ENCODE results near the gene HADHA.
A peak's percentile ranks its signal among the peaks of the same experiment; 100 is the strongest.

The HADHA gene

DNA sequence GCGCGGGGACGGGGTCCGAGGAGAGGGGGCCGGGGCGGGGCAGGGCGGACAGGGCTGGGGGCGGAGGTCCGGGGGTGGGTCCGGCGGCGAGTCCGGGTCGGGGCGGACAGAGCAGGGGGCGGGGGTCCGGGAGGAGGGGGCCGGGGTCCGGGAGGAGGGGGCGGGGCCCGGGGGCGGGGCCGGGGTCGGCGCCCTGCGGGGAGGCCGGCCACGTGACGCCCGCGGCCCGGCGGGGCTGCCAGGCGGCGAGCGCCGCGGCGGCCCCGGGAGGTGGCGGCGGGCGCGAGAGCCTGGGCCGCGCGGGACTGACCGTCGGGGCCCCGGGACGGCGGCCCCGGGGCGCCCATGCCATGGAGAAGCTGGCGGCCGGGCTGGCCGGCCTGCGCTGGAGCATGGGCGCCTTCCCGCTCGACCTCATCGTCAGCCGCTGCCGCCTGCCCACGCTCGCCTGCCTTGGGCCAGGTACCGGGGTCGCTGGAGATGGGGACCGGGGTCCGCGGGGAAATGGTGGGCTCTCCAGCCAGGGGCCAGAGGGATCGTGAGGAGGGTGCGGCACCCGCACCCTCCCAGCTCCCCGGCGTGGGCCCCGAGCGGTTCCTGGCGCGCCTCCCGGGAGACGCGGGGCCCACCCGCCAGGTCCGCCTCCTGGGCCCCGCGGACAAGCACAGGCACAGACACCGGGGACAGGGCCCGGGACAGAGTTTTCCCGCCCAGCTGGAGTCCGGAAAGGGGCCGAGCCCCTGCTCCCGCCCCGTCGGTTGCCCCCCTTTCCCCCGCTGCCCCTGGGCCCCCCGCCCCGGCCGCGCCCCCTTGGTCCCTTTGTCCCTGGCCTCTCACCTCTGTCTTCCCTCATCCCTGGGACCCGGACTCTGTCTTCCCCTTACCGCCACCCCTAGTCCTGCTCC, 71.3 kb downstream of the HADHA start, which contains the start of gene GAREM2:
TSS of gene GAREM2 (plus strand) at position 218 of the 905 bp plus-strand sequence. CDS start at position 351, 133 bp downstream.
- Histone ChIP-seq H3F3A (ENCODE audit: insufficient read depth, low read length) (no peaks in the 10 kb centered on the region), H3K27ac (ENCODE audit: low read length) (no peak within 1 kb of the TSS), H3K9me2 (replicated peaks; ENCODE audit: insufficient read depth, low read length) (no peaks in the 10 kb centered on the region), H3K9me3 (replicated peaks; ENCODE audit: insufficient read depth, low read length) (no peaks in the 10 kb centered on the region), H3K36me3 (replicated peaks; ENCODE audit: insufficient read depth, low read length) (no peaks in the 10 kb centered on the region), H3K79me2 (ENCODE audit: low read length) (no peaks in the 10 kb centered on the region), H2AFZ (ENCODE audit: low read length) (peak within 1 kb of the TSS; percentile 56; the same call in 1 of the 2 replicates), H3K4me2 (ENCODE audit: low read depth, low read length) (peak within 1 kb of the TSS; percentile 45; the same call in 1 of the 2 replicates), H3K9ac (ENCODE audit: low read length) (no peak within 1 kb of the TSS), H3K4me3 (ENCODE audit: low read length) (no peak within 1 kb of the TSS; the same call in 1 of the 2 replicates), H3K4me1 (ENCODE audit: low read length) (no peaks in the 10 kb centered on the region), H4K20me1 (ENCODE audit: insufficient read depth, low read length) (no peaks in the 10 kb centered on the region), H3K27me3 (replicated peaks; ENCODE audit: insufficient read depth, low read length) (peaks cover 17% of the 10 kb centered on the region)
- no peak for TF ChIP-seq EZH2 (optimal IDR thresholded peaks at IDR 0.05; ENCODE audit: low read depth, low read length)
- no peak for TF ChIP-seq EZH2phosphoT487 (IDR thresholded peaks at IDR 0.05; ENCODE audit: low read length)
- TF ChIP-seq CTCF (IDR thresholded peaks at IDR 0.05; ENCODE audit: low read length) = no peak
- no peak for DNase-seq

GRCh38 chr2:26172189-26172870, 72.1 kb downstream of the HADHA start:
- Histone ChIP-seq H3K79me2 (ENCODE audit: low read length) (no peaks in the 10 kb centered on the region), H2AFZ (ENCODE audit: low read length) (no peak overlapping the region), H3F3A (ENCODE audit: insufficient read depth, low read length) (no peaks in the 10 kb centered on the region), H3K4me2 (ENCODE audit: low read depth, low read length) (no peak overlapping the region; the same call in 1 of the 2 replicates), H3K9me2 (replicated peaks; ENCODE audit: insufficient read depth, low read length) (no peaks in the 10 kb centered on the region), H3K9ac (ENCODE audit: low read length) (no peak overlapping the region), H4K20me1 (ENCODE audit: insufficient read depth, low read length) (no peaks in the 10 kb centered on the region), H3K27me3 (replicated peaks; ENCODE audit: insufficient read depth, low read length) (peaks cover 17% of the 10 kb centered on the region), H3K4me3 (ENCODE audit: low read length) (no peak overlapping the region), H3K9me3 (replicated peaks; ENCODE audit: insufficient read depth, low read length) (no peaks in the 10 kb centered on the region), H3K27ac (ENCODE audit: low read length) (no peak overlapping the region), H3K36me3 (replicated peaks; ENCODE audit: insufficient read depth, low read length) (no peaks in the 10 kb centered on the region), H3K4me1 (ENCODE audit: low read length) (no peaks in the 10 kb centered on the region)
- TF ChIP-seq EZH2phosphoT487 (IDR thresholded peaks at IDR 0.05; ENCODE audit: low read length) (no peak), EZH2 (optimal IDR thresholded peaks at IDR 0.05; ENCODE audit: low read depth, low read length) (no peak), CTCF (IDR thresholded peaks at IDR 0.05; ENCODE audit: low read length) (no peak)
- no peak for DNase-seq

- Histone ChIP-seq H3K79me2 (ENCODE audit: low read length) (no peaks in the 10 kb centered on the region), H3K9me2 (replicated peaks; ENCODE audit: insufficient read depth, low read length) (no peaks in the 10 kb centered on the region), H3K9me3 (replicated peaks; ENCODE audit: insufficient read depth, low read length) (no peaks in the 10 kb centered on the region), H3F3A (ENCODE audit: insufficient read depth, low read length) (no peaks in the 10 kb centered on the region), H3K36me3 (replicated peaks; ENCODE audit: insufficient read depth, low read length) (no peaks in the 10 kb centered on the region), H3K4me1 (ENCODE audit: low read length) (no peaks in the 10 kb centered on the region), H3K27me3 (replicated peaks; ENCODE audit: insufficient read depth, low read length) (peaks cover 17% of the 10 kb centered on the region), H2AFZ (ENCODE audit: low read length) (no peak overlapping the region), H3K4me2 (ENCODE audit: low read depth, low read length) (no peak overlapping the region), H3K4me3 (ENCODE audit: low read length) (no peak overlapping the region), H3K27ac (ENCODE audit: low read length) (no peak overlapping the region), H4K20me1 (ENCODE audit: insufficient read depth, low read length) (no peaks in the 10 kb centered on the region), H3K9ac (ENCODE audit: low read length) (no peak overlapping the region)
- TF ChIP-seq CTCF (IDR thresholded peaks at IDR 0.05; ENCODE audit: low read length) (no peak), EZH2 (optimal IDR thresholded peaks at IDR 0.05; ENCODE audit: low read depth, low read length) (no peak), EZH2phosphoT487 (IDR thresholded peaks at IDR 0.05; ENCODE audit: low read length) (no peak)
- no peak for DNase-seq
Observed at GRCh38 chr2:26170795-26171194, 73.6 kb downstream of the HADHA start.
